HepG2 (cell line): ENCODE results near the gene INPP5K. TPM values are rescaled to one million over a fixed set of nuclear protein-coding genes. Genes with fewer than 3 reads are reported as not detected.

Source experiments
- ATAC-seq: fragments of 200-7000 bp; cut with Tn5 transposase; 3 replicates; pipeline ENCODE4 v1.9.1; 2020; ENCODE audit warnings: mild to moderate bottlenecking, moderate library complexity
- BruUV-seq: library from RNA; stranded (reverse); fragments of 400-500 nt; replicated peaks from 2 replicates; lab custom pipeline; 2021; lab: Mats Ljungman, UMichigan
- CTCF ChIA-PET: fragments of 300-600 bp; formaldehyde crosslinking; extraction: SDS; loops from one replicate; lab custom pipeline; 2021; ENCODE audit warnings: low total read pairs, inconsistent platforms, low intra/inter-chr PET ratio; lab: Yijun Ruan, JAX
- POLR2A ChIA-PET: fragments of 350-600 bp; sonication (Branson Sonifier 250); formaldehyde crosslinking; loops from one replicate; lab custom pipeline; 2020; ENCODE audit warnings: antibody characterized with exemption, inconsistent platforms; lab: Yijun Ruan, JAX
- DNase-seq: peaks from one replicate; pipeline ENCODE4 v3.0.0-alpha.2; 2015; ENCODE audit warnings: low spot score
- FAIRE-seq: peaks from 3 replicates; lab custom pipeline; 2011; peaks lifted over from hg19 to GRCh38; lab: Jason Lieb, UNC
- H2AFZ ChIP-seq: one replicate; pipeline ENCODE4 v1.6.1; 2011; ENCODE audit warnings: low read length, inconsistent platforms
- H3K27ac ChIP-seq: fragments of 300-600 bp; 3 replicates; pipeline ENCODE4 v1.8.0; 2011; ENCODE audit warnings: mixed run types, mild to moderate bottlenecking, mixed read lengths, low read length, inconsistent platforms; ENCODE audit not compliant: insufficient read depth; ENCODE audit errors: extremely low read length
- H3K27me3 ChIP-seq, 2 experiments: fragments of 200-600 bp in 1 of 2; 2 replicates in 1 of 2; 3 replicates in 1 of 2; pipeline versions ENCODE4 v1.6.0 to v1.8.0; 2011; ENCODE audit warnings: low read length in 2 of 2, mild to moderate bottlenecking in 2 of 2, moderate library complexity in 2 of 2, inconsistent platforms in 1 of 2; ENCODE audit not compliant: insufficient read depth in 2 of 2, control insufficient read depth in 1 of 2
- H3K36me3 ChIP-seq, 2 experiments: fragments of 200-600 bp in 1 of 2; replicated peaks in 1 of 2; 2 replicates in 1 of 2; 3 replicates in 1 of 2; pipeline versions ENCODE4 v1.5.1 to v1.8.0; 2011; ENCODE audit warnings: low read length in 2 of 2, inconsistent platforms in 1 of 2; ENCODE audit not compliant: insufficient read depth in 2 of 2, control insufficient read depth in 1 of 2
- H3K4me1 ChIP-seq: 2 replicates; pipeline ENCODE4 v1.5.1; 2012; ENCODE audit warnings: low read length, inconsistent platforms; ENCODE audit not compliant: insufficient read depth
- H3K4me2 ChIP-seq: 2 replicates; pipeline ENCODE4 v1.6.0; 2011; ENCODE audit warnings: low read depth, low read length, inconsistent platforms
- H3K4me3 ChIP-seq, 3 experiments: fragments of 200-600 bp in 1 of 3; sonication (generic), shearing (Covaris generic) in 1 of 3; replicated peaks in 1 of 3; 2 replicates each; pipeline ENCODE4 v1.5.1; 2011 to 2016; ENCODE audit warnings: low read length in 3 of 3, inconsistent platforms in 2 of 3, low read depth in 2 of 3, mild to moderate bottlenecking in 2 of 3, control low read depth in 1 of 3, mixed read lengths in 1 of 3; ENCODE audit not compliant: insufficient read depth in 1 of 3
- H3K79me2 ChIP-seq: one replicate; pipeline ENCODE4 v1.6.1; 2011; ENCODE audit warnings: low read length, inconsistent platforms; ENCODE audit not compliant: insufficient read depth
- H3K9ac ChIP-seq: 2 replicates; pipeline ENCODE4 v1.6.0; 2011; ENCODE audit warnings: mild to moderate bottlenecking, low read depth, low read length, inconsistent platforms; ENCODE audit not compliant: insufficient read depth
- H3K9me3 ChIP-seq: 2 replicates; pipeline ENCODE4 v1.5.1; 2012; ENCODE audit warnings: mild to moderate bottlenecking, low read length
- H4K20me1 ChIP-seq: 2 replicates; pipeline ENCODE4 v1.6.0; 2011; ENCODE audit warnings: inconsistent platforms, mild to moderate bottlenecking, low read length, moderate library complexity; ENCODE audit not compliant: insufficient read depth
- DPF2 ChIP-seq: sonication (generic); formaldehyde crosslinking; IDR thresholded peaks from 2 replicates; pipeline ENCODE4 v1.4.0; 2020; ENCODE audit warnings: mild to moderate bottlenecking, low read depth, missing genetic modification reagents, borderline replicate concordance
- EP300 ChIP-seq, 3 experiments: sonication (generic) in 1 of 3; formaldehyde crosslinking in 1 of 3; IDR thresholded peaks; 2 replicates each; pipeline versions ENCODE4 v1.5.1 to v1.6.1; 2011 to 2020; ENCODE audit warnings: low read depth in 2 of 3, low read length in 2 of 3, borderline replicate concordance in 1 of 3, improper control_type of control experiment in 1 of 3, mild to moderate bottlenecking in 1 of 3, missing genetic modification reagents in 1 of 3, moderate library complexity in 1 of 3
- FOXO1 ChIP-seq: sonication (generic); formaldehyde crosslinking; IDR thresholded peaks from 2 replicates; pipeline ENCODE4 v1.4.0; 2020; ENCODE audit warnings: missing genetic modification reagents
- GTF3A ChIP-seq: sonication (generic); formaldehyde crosslinking; conservative IDR thresholded peaks from 2 replicates; pipeline ENCODE4 v1.4.0; 2020; ENCODE audit warnings: mild to moderate bottlenecking, missing genetic modification reagents
- LRRFIP1 ChIP-seq: sonication (generic); formaldehyde crosslinking; conservative IDR thresholded peaks from 2 replicates; pipeline ENCODE4 v1.4.0; 2020; ENCODE audit warnings: missing genetic modification reagents
- RBM22 ChIP-seq: fragments of 200-400 bp; formaldehyde crosslinking; optimal IDR thresholded peaks from 2 replicates; pipeline ENCODE3; 2017; ENCODE audit warnings: mild to moderate bottlenecking, low read length, moderate library complexity
- TARDBP ChIP-seq: sonication (generic); formaldehyde crosslinking; IDR thresholded peaks from 2 replicates; pipeline ENCODE4 v1.8.0; 2022; ENCODE audit warnings: mild to moderate bottlenecking, missing genetic modification reagents
- ZBTB1 ChIP-seq: sonication (generic); formaldehyde crosslinking; IDR thresholded peaks from 2 replicates; pipeline ENCODE4 v1.4.0; 2020; ENCODE audit warnings: missing genetic modification reagents, borderline replicate concordance
- ZBTB7B ChIP-seq: sonication (generic); formaldehyde crosslinking; IDR thresholded peaks from 2 replicates; pipeline ENCODE4 v1.4.0; 2020; ENCODE audit warnings: missing genetic modification reagents
- ZNF12 ChIP-seq: sonication (generic); formaldehyde crosslinking; IDR thresholded peaks from 2 replicates; pipeline ENCODE4 v1.5.0; 2020; ENCODE audit warnings: missing genetic modification reagents
- ZNF24 ChIP-seq: fragments of 450-650 bp; IDR thresholded peaks from 2 replicates; pipeline ENCODE4 v1.6.1; 2017; ENCODE audit warnings: antibody characterized with exemption, mild to moderate bottlenecking
- ZNF276 ChIP-seq: sonication (generic); formaldehyde crosslinking; IDR thresholded peaks from 2 replicates; pipeline ENCODE4 v1.4.0; 2020; ENCODE audit warnings: mild to moderate bottlenecking, low read depth, missing genetic modification reagents
- ZNF296 ChIP-seq: sonication (generic); formaldehyde crosslinking; conservative IDR thresholded peaks from 2 replicates; pipeline ENCODE4 v1.5.0; 2020; ENCODE audit warnings: mild to moderate bottlenecking, missing genetic modification reagents
- ZNF383 ChIP-seq: sonication (generic); formaldehyde crosslinking; IDR thresholded peaks from 2 replicates; pipeline ENCODE4 v1.4.0; 2020; ENCODE audit warnings: missing genetic modification reagents, mild to moderate bottlenecking, borderline replicate concordance
- WGBS: methylation state at CpG from one replicate; pipeline ENCODE4 v1.1.6; 2017; ENCODE audit warnings: low lambda C conversion rate; 5-methylcytosine and 5-hydroxymethylcytosine counted together
- in situ Hi-C: cut with HindIII; loops from 2 replicates; pipeline ENCODE4 v1.10.0; 2017; ENCODE audit warnings: low pct_unique_long_range_greater_than_20kb; ENCODE audit not compliant: extremely low pct_ligation_motif_present
- intact Hi-C: fragments of 100-400 bp; cut with micrococcal nuclease; formaldehyde crosslinking; loops from one replicate; pipeline ENCODE4 v1.10.0; 2022; ENCODE audit not compliant: unreplicated experiment
- polyA plus RNA-seq, 8 experiments: library from polyadenylated mRNA; depleted of rRNA in 3 of 8; stranded (reverse) in 7 of 8; unstranded in 1 of 8; fragments of >200 nt; fragmentation: Illumina TruSeq in 4 of 8; extraction: Trizol in 4 of 8; gene quantifications; 2 replicates each; pipeline versions ENCODE4 v1.2.1 to v1.2.3, GENCODE V29; 2011 to 2016; ENCODE audit warnings: low read depth in 4 of 8, missing spikeins in 1 of 8, mixed read lengths in 1 of 8; ENCODE audit not compliant: insufficient read depth in 1 of 8
- total RNA-seq, 5 experiments: library from RNA; depleted of rRNA; stranded (reverse); fragments of >200 nt; fragmentation: Illumina TruSeq; extraction: Trizol; gene quantifications; 2 replicates each; pipeline ENCODE4 v1.2.3, GENCODE V29; 2016; ENCODE audit warnings: low read depth in 1 of 5
- TF ChIP-seq, protein P1 (sequence below): IDR thresholded peaks from 2 replicates; pipeline ENCODE4 v1.6.1; 2012; ENCODE audit warnings: low read length, improper control_type of control experiment

Gene INPP5K
- total and polyA plus RNA-seq, 2 of the 13 experiments (the other 11 are each of a cell fraction or from before 2014, with no cell fraction given), result 4.8 to 9.6 TPM

DNA sequence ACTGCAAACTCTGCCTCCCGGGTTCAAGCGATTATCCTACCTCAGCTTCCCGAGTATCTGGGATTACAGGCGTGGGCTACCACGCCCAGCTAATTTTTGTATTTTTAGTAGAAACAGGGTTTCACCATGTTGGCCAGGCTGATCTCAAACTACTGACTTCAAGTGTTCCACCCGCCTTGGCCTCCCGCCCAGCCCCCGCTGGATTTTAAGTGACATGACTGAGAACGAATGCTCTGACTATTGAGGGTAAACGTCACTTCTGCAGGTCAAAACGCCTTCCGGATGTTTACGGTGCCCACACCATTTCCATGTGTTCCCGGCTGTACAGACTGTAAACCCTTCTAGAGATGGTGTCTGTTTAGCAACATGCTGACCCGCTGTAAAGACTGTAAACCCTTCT lies 23.4 kb upstream of the INPP5K start:
- H3K4me1 ChIP-seq, result no peaks in the 10 kb centered on the region
- no peak for DNase-seq
- H3K9me3 ChIP-seq, result no peaks in the 10 kb centered on the region
- ChIA-PET POLR2A (no interaction called here), CTCF (no interaction called here)
- BruUV-seq, result no TSS peak
- FAIRE-seq, result no peak
- no peak overlapping the region for H2AFZ ChIP-seq
- no peaks in the 10 kb centered on the region for H3K27me3 ChIP-seq
- WGBS, result 100% methylated on average over 15 of the region's 15 CpGs
- ATAC-seq, result no peak
- intact Hi-C loops, result no loop called here
- no peak overlapping the region for H3K9ac ChIP-seq
- H3K27ac ChIP-seq, result no peak overlapping the region
- no peaks in the 10 kb centered on the region for H4K20me1 ChIP-seq
- H3K79me2 ChIP-seq, result no peaks in the 10 kb centered on the region
- H3K4me3 ChIP-seq, result no peak overlapping the region
- no peak overlapping the region for H3K4me2 ChIP-seq
- H3K36me3 ChIP-seq, result peaks cover 13 to 59% of the 10 kb centered on the region in 2 experiments; a peak in 4 of 5 replicates
- in situ Hi-C loops, result no loop called here
- TF ChIP-seq GTF3A (CRISPR knock-in tag) (no peak), EP300 (IDR thresholded peaks at IDR 0.05; ENCODE audit: low read depth in 2 of 2, low read length in 2 of 2) (no peak), EP300 (CRISPR knock-in tag; IDR thresholded peaks at IDR 0.05; ENCODE audit: borderline replicate concordance) (no peak), ZNF12 (no peak), TARDBP (CRISPR knock-in tag) (no peak), RBM22 (no peak), ZNF276 (no peak), ZNF296 (CRISPR knock-in tag) (no peak), ZNF24 (no peak), ZBTB7B (CRISPR knock-in tag) (no peak), LRRFIP1 (CRISPR knock-in tag) (no peak), FOXO1 (CRISPR knock-in tag) (no peak), DPF2 (CRISPR knock-in tag) (no peak), ZNF383 (CRISPR knock-in tag) (no peak), ZBTB1 (CRISPR knock-in tag) (no peak)
- TF ChIP-seq, protein P1, sequence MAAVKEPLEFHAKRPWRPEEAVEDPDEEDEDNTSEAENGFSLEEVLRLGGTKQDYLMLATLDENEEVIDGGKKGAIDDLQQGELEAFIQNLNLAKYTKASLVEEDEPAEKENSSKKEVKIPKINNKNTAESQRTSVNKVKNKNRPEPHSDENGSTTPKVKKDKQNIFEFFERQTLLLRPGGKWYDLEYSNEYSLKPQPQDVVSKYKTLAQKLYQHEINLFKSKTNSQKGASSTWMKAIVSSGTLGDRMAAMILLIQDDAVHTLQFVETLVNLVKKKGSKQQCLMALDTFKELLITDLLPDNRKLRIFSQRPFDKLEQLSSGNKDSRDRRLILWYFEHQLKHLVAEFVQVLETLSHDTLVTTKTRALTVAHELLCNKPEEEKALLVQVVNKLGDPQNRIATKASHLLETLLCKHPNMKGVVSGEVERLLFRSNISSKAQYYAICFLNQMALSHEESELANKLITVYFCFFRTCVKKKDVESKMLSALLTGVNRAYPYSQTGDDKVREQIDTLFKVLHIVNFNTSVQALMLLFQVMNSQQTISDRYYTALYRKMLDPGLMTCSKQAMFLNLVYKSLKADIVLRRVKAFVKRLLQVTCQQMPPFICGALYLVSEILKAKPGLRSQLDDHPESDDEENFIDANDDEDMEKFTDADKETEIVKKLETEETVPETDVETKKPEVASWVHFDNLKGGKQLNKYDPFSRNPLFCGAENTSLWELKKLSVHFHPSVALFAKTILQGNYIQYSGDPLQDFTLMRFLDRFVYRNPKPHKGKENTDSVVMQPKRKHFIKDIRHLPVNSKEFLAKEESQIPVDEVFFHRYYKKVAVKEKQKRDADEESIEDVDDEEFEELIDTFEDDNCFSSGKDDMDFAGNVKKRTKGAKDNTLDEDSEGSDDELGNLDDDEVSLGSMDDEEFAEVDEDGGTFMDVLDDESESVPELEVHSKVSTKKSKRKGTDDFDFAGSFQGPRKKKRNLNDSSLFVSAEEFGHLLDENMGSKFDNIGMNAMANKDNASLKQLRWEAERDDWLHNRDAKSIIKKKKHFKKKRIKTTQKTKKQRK, result no peak
